Ovary (tissue), 9 donors: Measurements from ENCODE around the gene LAMB4. TPM values are rescaled to one million over a fixed set of nuclear protein-coding genes. Genes with fewer than 3 reads are reported as not detected.

Experiments
- DNase-seq, 5 donors: peaks; one replicate each; pipeline ENCODE4 v3.0.0-alpha.2; 2019 to 2020
- H3K27ac ChIP-seq, 2 donors: fragments of 200-600 bp; one replicate each; pipeline versions ENCODE4 v1.5.1 to v1.8.0; 2019 to 2022
- H3K27me3 ChIP-seq: fragments of 200-600 bp; one replicate; pipeline ENCODE4 v1.8.0; 2022
- H3K36me3 ChIP-seq: fragments of 200-600 bp; sonication (generic); one replicate; pipeline ENCODE4 v1.5.1; 2019
- H3K4me1 ChIP-seq: one replicate; pipeline ENCODE4 v1.8.1; 2013; ENCODE audit warnings: mild to moderate bottlenecking, moderate library complexity; ENCODE audit not compliant: insufficient read depth
- H3K4me3 ChIP-seq: fragments of 200-600 bp; sonication (generic); one replicate; pipeline ENCODE4 v1.5.1; 2017
- H3K9me3 ChIP-seq, 2 donors: fragments of 200-600 bp in 1 of 2; sonication (generic) in 1 of 2; one replicate each; pipeline versions ENCODE4 v1.5.1 to v1.8.1; 2013 to 2019; ENCODE audit warnings: mild to moderate bottlenecking in 1 of 2, moderate library complexity in 1 of 2
- EP300 ChIP-seq: sonication (generic); formaldehyde crosslinking; IDR thresholded peaks from one replicate; pipeline ENCODE4 v1.6.1; 2017; ENCODE audit warnings: antibody characterized with exemption
- POLR2A ChIP-seq: fragments of 450-650 bp; IDR thresholded peaks from one replicate; pipeline ENCODE4 v1.6.1; 2017; ENCODE audit warnings: antibody characterized with exemption, mild to moderate bottlenecking, moderate library complexity
- WGBS, 3 donors: extraction: QIAGEN DNeasy Blood & Tissue Kit in 1 of 3; methylation state at CpG; one replicate each; pipeline versions ENCODE4 v1.1.5 to v1.1.7; 2013 to 2017; 5-methylcytosine and 5-hydroxymethylcytosine counted together
- intact Hi-C, 4 donors: fragments of 100-400 bp; cut with DNase I; formaldehyde crosslinking; loops; one replicate each; pipeline versions ENCODE4 v1.11.0 to v1.15.1; 2022 to 2023
- polyA plus RNA-seq, 2 donors: library from polyadenylated mRNA; stranded (reverse); fragments of 200-250 nt in 1 of 2; fragments of 350-450 nt in 1 of 2; fragmentation: Illumina TruSeq in 1 of 2; extraction: RNeasy Lipid Tissue Mini Kit (QIAGEN cat#74804) in 1 of 2; gene quantifications; one replicate each; pipeline ENCODE4 v1.2.3, GENCODE V29; 2013 to 2014
- total RNA-seq, 7 donors: library from RNA; depleted of rRNA in 2 of 7; stranded (reverse); fragments of >200 nt in 2 of 7; fragmentation: NEBNext Ultra II Directional in 3 of 7; extraction: Animal tissue kit (Norgen Biotek cat#: 25700) in 3 of 7; gene quantifications; one replicate each; pipeline versions ENCODE4 v1.1.0 to v1.2.4, GENCODE V29; 2016 to 2023
- TF ChIP-seq, protein P1 (sequence below), 3 donors: fragments of 450-650 bp in 2 of 3; fragments of 200-600 bp in 1 of 3; IDR thresholded peaks; one replicate each; pipeline versions ENCODE4 v1.5.1 to v1.8.0; 2016 to 2022; ENCODE audit warnings: antibody characterized with exemption in 3 of 3, mild to moderate bottlenecking in 1 of 3
- donor health status: DM: no; HTN: no; CAD: no; lungs with moderate emphysema.
- donor health status: DM: no; HTN: no; CAD: no.
- donor health status: Bipolar disorder and iron deficiency.
- donor health status: DM: yes; HTN: yes; CAD: no.
- donor health status: DM: no; HTN: no; CAD: no.
- donor health status: DM: yes; HTN: yes; CAD: no.

LAMB4 gene
- total and polyA plus RNA-seq, 9 donors: 0.10 to 0.17 TPM; not detected in 7

DNA sequence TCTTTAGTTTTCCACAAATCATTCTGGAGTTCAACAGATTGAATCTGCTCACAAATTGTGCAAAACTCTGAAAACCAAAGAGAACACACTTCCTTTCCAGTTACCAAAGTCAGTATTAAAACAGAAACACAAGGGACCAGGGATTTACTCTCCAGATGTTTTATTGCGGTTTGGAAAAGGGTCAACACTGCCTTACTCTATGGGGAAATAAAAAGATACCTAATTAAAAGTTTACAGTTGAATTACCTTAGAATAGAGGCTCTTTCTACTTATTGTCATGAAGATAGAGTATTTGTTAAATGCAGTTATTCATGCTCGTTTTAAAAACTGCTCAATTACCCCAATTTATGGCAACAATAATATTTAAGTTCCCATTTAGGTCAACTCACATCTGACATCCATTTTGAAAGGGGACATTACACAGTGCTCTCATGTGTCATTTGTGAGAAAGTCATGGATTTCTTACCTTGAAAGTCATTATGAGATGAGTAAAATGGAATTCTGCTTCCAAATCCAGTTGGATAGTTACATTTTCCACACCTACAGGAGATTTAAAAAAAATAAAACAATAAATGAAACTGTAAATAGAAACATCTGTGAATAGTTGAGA, 135.6 kb downstream of the LAMB4 start:
- no peak for DNase-seq
- Histone ChIP-seq H3K4me3 (no peak overlapping the region), H3K36me3 (no peaks in the 10 kb centered on the region), H3K27ac (no peak overlapping the region), H3K9me3 (no peaks in the 10 kb centered on the region), H3K4me1 (peaks cover 8% of the 10 kb centered on the region), H3K27me3 (no peaks in the 10 kb centered on the region)
- TF ChIP-seq EP300 (no peak), POLR2A (no peak)
- TF ChIP-seq, protein P1, sequence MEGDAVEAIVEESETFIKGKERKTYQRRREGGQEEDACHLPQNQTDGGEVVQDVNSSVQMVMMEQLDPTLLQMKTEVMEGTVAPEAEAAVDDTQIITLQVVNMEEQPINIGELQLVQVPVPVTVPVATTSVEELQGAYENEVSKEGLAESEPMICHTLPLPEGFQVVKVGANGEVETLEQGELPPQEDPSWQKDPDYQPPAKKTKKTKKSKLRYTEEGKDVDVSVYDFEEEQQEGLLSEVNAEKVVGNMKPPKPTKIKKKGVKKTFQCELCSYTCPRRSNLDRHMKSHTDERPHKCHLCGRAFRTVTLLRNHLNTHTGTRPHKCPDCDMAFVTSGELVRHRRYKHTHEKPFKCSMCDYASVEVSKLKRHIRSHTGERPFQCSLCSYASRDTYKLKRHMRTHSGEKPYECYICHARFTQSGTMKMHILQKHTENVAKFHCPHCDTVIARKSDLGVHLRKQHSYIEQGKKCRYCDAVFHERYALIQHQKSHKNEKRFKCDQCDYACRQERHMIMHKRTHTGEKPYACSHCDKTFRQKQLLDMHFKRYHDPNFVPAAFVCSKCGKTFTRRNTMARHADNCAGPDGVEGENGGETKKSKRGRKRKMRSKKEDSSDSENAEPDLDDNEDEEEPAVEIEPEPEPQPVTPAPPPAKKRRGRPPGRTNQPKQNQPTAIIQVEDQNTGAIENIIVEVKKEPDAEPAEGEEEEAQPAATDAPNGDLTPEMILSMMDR (IDR thresholded peaks at IDR 0.05): no peak
- intact Hi-C loops: no loop called here
- 51 to 61% (median 53%) methylated on average over 2 of the region's 2 CpGs for WGBS, 3 donors

DNA sequence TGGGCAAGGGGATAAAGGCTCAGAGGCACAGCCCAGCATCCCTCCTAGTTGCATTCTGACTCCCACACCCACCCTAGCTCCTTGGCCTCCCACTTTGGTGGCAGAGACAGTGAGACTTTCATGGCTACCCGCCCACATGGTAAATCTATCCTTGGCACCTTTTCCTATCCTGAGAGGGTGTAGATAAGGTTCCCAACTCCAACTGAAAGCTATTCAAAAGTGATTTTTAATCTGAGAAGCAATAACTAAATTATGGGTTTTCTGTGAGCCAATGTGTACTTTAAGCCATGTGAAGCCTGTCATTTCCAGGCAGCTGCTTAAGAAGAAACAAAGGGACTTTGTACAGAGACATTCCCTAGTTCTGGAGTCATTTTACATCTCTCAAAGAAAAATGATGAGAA, 136.3 kb downstream of the LAMB4 start:
- H3K36me3 ChIP-seq: no peaks in the 10 kb centered on the region
- H3K9me3 ChIP-seq: no peaks in the 10 kb centered on the region
- DNase-seq: no peak
- 92 to 96% (median 95%) methylated on average over 1 of the region's 1 CpG for WGBS, 3 donors
- H3K4me3 ChIP-seq: no peak overlapping the region
- H3K27ac ChIP-seq: no peak overlapping the region
- TF ChIP-seq POLR2A: no peak
- TF ChIP-seq, protein P1 (IDR thresholded peaks at IDR 0.05): no peak
- TF ChIP-seq EP300: no peak
- no peaks in the 10 kb centered on the region for H3K27me3 ChIP-seq
- H3K4me1 ChIP-seq: peaks cover 7% of the 10 kb centered on the region
- intact Hi-C loops: no loop called here

DNA sequence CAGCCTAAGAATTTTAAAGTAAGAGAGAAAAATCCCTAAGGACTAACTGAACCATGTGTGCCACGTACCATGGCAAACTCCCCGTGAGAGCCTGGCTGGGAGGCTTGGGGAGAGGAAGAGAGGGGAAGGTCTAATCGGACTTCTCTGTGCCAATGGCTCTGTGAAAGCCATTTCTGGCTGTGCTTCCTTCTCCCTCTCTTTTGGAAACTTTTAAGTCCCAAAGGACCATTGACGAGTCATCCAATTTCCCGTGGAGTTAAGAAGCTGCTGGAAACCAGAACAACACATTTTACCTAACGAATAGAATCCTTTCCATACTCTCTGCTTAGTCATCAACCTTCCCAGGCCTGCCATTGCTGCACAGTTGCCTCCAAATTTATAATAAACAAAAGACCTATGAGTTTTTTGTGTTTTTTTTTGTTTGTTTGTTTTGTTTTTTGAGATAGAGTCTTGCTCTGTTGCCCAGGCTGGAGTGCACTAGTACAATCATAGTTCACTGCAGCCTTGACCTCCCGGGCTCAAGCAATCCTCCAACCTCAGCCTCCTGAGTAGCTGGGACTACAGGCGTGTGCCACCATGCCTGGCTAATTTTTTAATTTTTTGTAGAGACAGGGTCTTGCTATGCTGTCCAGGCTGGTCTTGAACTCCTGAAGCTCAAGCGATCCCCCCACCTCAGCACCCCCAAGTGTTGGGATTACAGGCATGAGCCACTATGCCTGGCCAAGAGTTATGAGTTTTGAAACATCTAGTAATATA, 140.4 kb downstream of the LAMB4 start:
- H3K27ac ChIP-seq: no peak overlapping the region
- intact Hi-C loops: no loop called here

DNA sequence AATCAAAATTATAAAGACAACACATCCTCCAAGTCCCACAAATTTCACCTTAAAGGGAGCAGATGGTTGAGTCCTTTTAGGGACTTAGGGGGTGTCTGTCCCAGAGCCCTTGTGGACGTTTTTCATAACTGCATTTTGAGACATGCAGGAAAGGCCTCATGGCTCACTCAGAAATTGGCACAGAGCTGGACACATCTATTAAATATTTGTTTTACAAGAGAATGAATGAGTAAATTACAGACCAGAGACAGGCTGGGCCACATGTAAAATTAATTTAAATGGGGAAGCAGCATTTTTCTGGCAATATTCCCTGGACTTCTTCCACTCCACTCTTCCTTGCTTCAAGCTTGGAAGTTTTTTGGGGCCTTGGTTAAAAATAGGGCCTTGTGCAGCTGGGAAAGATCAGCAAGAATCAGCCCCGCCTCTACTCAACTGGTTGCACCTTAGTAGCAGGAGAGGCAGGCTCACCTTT, 147.2 kb downstream of the LAMB4 start:
- Histone ChIP-seq H3K27me3 (no peaks in the 10 kb centered on the region), H3K9me3 (no peaks in the 10 kb centered on the region), H3K36me3 (no peaks in the 10 kb centered on the region), H3K4me1 (peaks cover under 1% of the 10 kb centered on the region), H3K27ac (no peak overlapping the region), H3K4me3 (no peak overlapping the region)
- 28 to 39% (median 31%) methylated on average over 2 of the region's 2 CpGs for WGBS, 3 donors
- no peak for DNase-seq
- TF ChIP-seq EP300 (no peak), POLR2A (no peak)
- TF ChIP-seq, protein P1 (IDR thresholded peaks at IDR 0.05): no peak
- intact Hi-C loops: no loop called here

More for the DNA sequence above, 140.4 kb downstream of the LAMB4 start:
- Histone ChIP-seq H3K27me3 (no peaks in the 10 kb centered on the region), H3K4me1 (no peaks in the 10 kb centered on the region), H3K9me3 (no peaks in the 10 kb centered on the region), H3K36me3 (no peaks in the 10 kb centered on the region), H3K4me3 (no peak overlapping the region)
- TF ChIP-seq, protein P1 (IDR thresholded peaks at IDR 0.05): no peak
- TF ChIP-seq POLR2A: no peak
- TF ChIP-seq EP300: no peak
- DNase-seq: no peak
- 68 to 78% (median 75%) methylated on average over 9 of the region's 9 CpGs for WGBS, 3 donors
